HepG2 (cell line): Measurements from ENCODE around the gene ANKZF1. TPM values are rescaled to one million over a fixed set of nuclear protein-coding genes. Genes with fewer than 3 reads are reported as not detected.
A peak's percentile ranks its signal among the peaks of the same experiment; 100 is the strongest.

ENCODE experiments used
- ATAC-seq: fragments of 200-7000 bp; cut with Tn5 transposase; 3 replicates; pipeline ENCODE4 v1.9.1; 2020; ENCODE audit warnings: mild to moderate bottlenecking, moderate library complexity
- BruUV-seq: library from RNA; stranded (reverse); fragments of 400-500 nt; replicated peaks from 2 replicates; lab custom pipeline; 2021; lab: Mats Ljungman, UMichigan
- CTCF ChIA-PET: fragments of 300-600 bp; formaldehyde crosslinking; extraction: SDS; loops from one replicate; lab custom pipeline; 2021; ENCODE audit warnings: low total read pairs, inconsistent platforms, low intra/inter-chr PET ratio; lab: Yijun Ruan, JAX
- POLR2A ChIA-PET: fragments of 350-600 bp; sonication (Branson Sonifier 250); formaldehyde crosslinking; loops from one replicate; lab custom pipeline; 2020; ENCODE audit warnings: antibody characterized with exemption, inconsistent platforms; lab: Yijun Ruan, JAX
- DNase-seq: peaks from one replicate; pipeline ENCODE4 v3.0.0-alpha.2; 2015; ENCODE audit warnings: low spot score
- FAIRE-seq: peaks from 3 replicates; lab custom pipeline; 2011; peaks lifted over from hg19 to GRCh38; lab: Jason Lieb, UNC
- H2AFZ ChIP-seq: one replicate; pipeline ENCODE4 v1.6.1; 2011; ENCODE audit warnings: low read length, inconsistent platforms
- H3K27ac ChIP-seq: fragments of 300-600 bp; 3 replicates; pipeline ENCODE4 v1.8.0; 2011; ENCODE audit warnings: mixed run types, mild to moderate bottlenecking, mixed read lengths, low read length, inconsistent platforms; ENCODE audit not compliant: insufficient read depth; ENCODE audit errors: extremely low read length
- H3K27me3 ChIP-seq, 2 experiments: fragments of 200-600 bp in 1 of 2; 2 replicates in 1 of 2; 3 replicates in 1 of 2; pipeline versions ENCODE4 v1.6.0 to v1.8.0; 2011; ENCODE audit warnings: low read length in 2 of 2, mild to moderate bottlenecking in 2 of 2, moderate library complexity in 2 of 2, inconsistent platforms in 1 of 2; ENCODE audit not compliant: insufficient read depth in 2 of 2, control insufficient read depth in 1 of 2
- H3K36me3 ChIP-seq, 2 experiments: fragments of 200-600 bp in 1 of 2; replicated peaks in 1 of 2; 2 replicates in 1 of 2; 3 replicates in 1 of 2; pipeline versions ENCODE4 v1.5.1 to v1.8.0; 2011; ENCODE audit warnings: low read length in 2 of 2, inconsistent platforms in 1 of 2; ENCODE audit not compliant: insufficient read depth in 2 of 2, control insufficient read depth in 1 of 2
- H3K4me1 ChIP-seq: 2 replicates; pipeline ENCODE4 v1.5.1; 2012; ENCODE audit warnings: low read length, inconsistent platforms; ENCODE audit not compliant: insufficient read depth
- H3K4me2 ChIP-seq: 2 replicates; pipeline ENCODE4 v1.6.0; 2011; ENCODE audit warnings: low read depth, low read length, inconsistent platforms
- H3K4me3 ChIP-seq, 3 experiments: fragments of 200-600 bp in 1 of 3; sonication (generic), shearing (Covaris generic) in 1 of 3; replicated peaks in 1 of 3; 2 replicates each; pipeline ENCODE4 v1.5.1; 2011 to 2016; ENCODE audit warnings: low read length in 3 of 3, inconsistent platforms in 2 of 3, low read depth in 2 of 3, mild to moderate bottlenecking in 2 of 3, control low read depth in 1 of 3, mixed read lengths in 1 of 3; ENCODE audit not compliant: insufficient read depth in 1 of 3
- H3K79me2 ChIP-seq: one replicate; pipeline ENCODE4 v1.6.1; 2011; ENCODE audit warnings: low read length, inconsistent platforms; ENCODE audit not compliant: insufficient read depth
- H3K9ac ChIP-seq: 2 replicates; pipeline ENCODE4 v1.6.0; 2011; ENCODE audit warnings: mild to moderate bottlenecking, low read depth, low read length, inconsistent platforms; ENCODE audit not compliant: insufficient read depth
- H3K9me3 ChIP-seq: 2 replicates; pipeline ENCODE4 v1.5.1; 2012; ENCODE audit warnings: mild to moderate bottlenecking, low read length
- H4K20me1 ChIP-seq: 2 replicates; pipeline ENCODE4 v1.6.0; 2011; ENCODE audit warnings: inconsistent platforms, mild to moderate bottlenecking, low read length, moderate library complexity; ENCODE audit not compliant: insufficient read depth
- NR2C2 ChIP-seq: sonication (generic); formaldehyde crosslinking; IDR thresholded peaks from 2 replicates; pipeline ENCODE4 v1.4.0; 2020; ENCODE audit warnings: missing genetic modification reagents, mild to moderate bottlenecking, moderate library complexity, borderline replicate concordance
- RBM22 ChIP-seq: fragments of 200-400 bp; formaldehyde crosslinking; optimal IDR thresholded peaks from 2 replicates; pipeline ENCODE3; 2017; ENCODE audit warnings: mild to moderate bottlenecking, low read length, moderate library complexity
- SNRNP70 ChIP-seq: fragments of 200-400 bp; formaldehyde crosslinking; IDR thresholded peaks from 2 replicates; pipeline ENCODE4 v1.6.1; 2017; ENCODE audit warnings: mild to moderate bottlenecking, low read depth, low read length, moderate library complexity
- ZNF143 ChIP-seq: sonication (generic); formaldehyde crosslinking; IDR thresholded peaks from 2 replicates; pipeline ENCODE4 v1.4.0; 2020; ENCODE audit warnings: missing genetic modification reagents
- ZNF770 ChIP-seq: sonication (generic); formaldehyde crosslinking; IDR thresholded peaks from 2 replicates; pipeline ENCODE4 v1.5.0; 2020; ENCODE audit warnings: mild to moderate bottlenecking, missing genetic modification reagents
- WGBS: methylation state at CpG from one replicate; pipeline ENCODE4 v1.1.6; 2017; ENCODE audit warnings: low lambda C conversion rate; 5-methylcytosine and 5-hydroxymethylcytosine counted together
- in situ Hi-C: cut with HindIII; loops from 2 replicates; pipeline ENCODE4 v1.10.0; 2017; ENCODE audit warnings: low pct_unique_long_range_greater_than_20kb; ENCODE audit not compliant: extremely low pct_ligation_motif_present
- intact Hi-C: fragments of 100-400 bp; cut with micrococcal nuclease; formaldehyde crosslinking; loops from one replicate; pipeline ENCODE4 v1.10.0; 2022; ENCODE audit not compliant: unreplicated experiment
- polyA plus RNA-seq, 8 experiments: library from polyadenylated mRNA; depleted of rRNA in 3 of 8; stranded (reverse) in 7 of 8; unstranded in 1 of 8; fragments of >200 nt; fragmentation: Illumina TruSeq in 4 of 8; extraction: Trizol in 4 of 8; gene quantifications; 2 replicates each; pipeline versions ENCODE4 v1.2.1 to v1.2.3, GENCODE V29; 2011 to 2016; ENCODE audit warnings: low read depth in 4 of 8, missing spikeins in 1 of 8, mixed read lengths in 1 of 8; ENCODE audit not compliant: insufficient read depth in 1 of 8
- total RNA-seq, 5 experiments: library from RNA; depleted of rRNA; stranded (reverse); fragments of >200 nt; fragmentation: Illumina TruSeq; extraction: Trizol; gene quantifications; 2 replicates each; pipeline ENCODE4 v1.2.3, GENCODE V29; 2016; ENCODE audit warnings: low read depth in 1 of 5
- TF ChIP-seq, protein P1 (sequence below): sonication (generic); formaldehyde crosslinking; IDR thresholded peaks from 2 replicates; pipeline ENCODE4 v1.4.0; 2020; ENCODE audit warnings: mild to moderate bottlenecking, missing genetic modification reagents

ANKZF1 gene
- total and polyA plus RNA-seq, 2 of the 13 experiments (the other 11 are each of a cell fraction or from before 2014, with no cell fraction given), result 25.3 to 128 TPM

DNA sequence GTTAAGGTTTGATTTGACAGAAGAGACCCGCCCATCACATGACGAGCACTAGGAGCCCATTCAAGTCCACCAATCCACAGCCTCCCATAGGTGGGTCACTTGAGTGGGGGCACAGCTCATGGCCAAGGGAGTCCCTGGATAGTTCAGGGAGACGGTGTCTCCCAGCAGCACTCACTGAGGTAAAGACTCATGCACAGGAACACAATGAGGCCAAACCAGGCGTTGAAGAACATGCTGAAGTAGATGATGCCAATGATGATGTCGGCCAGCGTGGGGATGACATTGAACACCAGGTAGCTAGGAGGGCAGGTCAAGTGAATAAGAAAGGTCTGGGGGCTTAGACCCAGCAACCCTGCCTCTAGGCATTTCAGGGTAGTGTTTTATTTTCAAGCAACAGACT lies 14.8 kb upstream of the ANKZF1 start:
- Histone ChIP-seq H3K27ac (no peak overlapping the region), H3K27me3 (no peaks in the 10 kb centered on the region), H3K79me2 (peaks cover 11% of the 10 kb centered on the region), H3K4me1 (peaks cover 61% of the 10 kb centered on the region), H3K9ac (no peak overlapping the region), H3K4me3 (no peak overlapping the region), H3K9me3 (no peaks in the 10 kb centered on the region), H4K20me1 (no peaks in the 10 kb centered on the region), H3K36me3 (peaks cover 36 to 59% of the 10 kb centered on the region in 2 experiments), H3K4me2 (no peak overlapping the region), H2AFZ (no peak overlapping the region)
- ATAC-seq, result no peak
- intact Hi-C loops, result no loop called here
- WGBS, result 96% methylated on average over 6 of the region's 6 CpGs
- in situ Hi-C loops, result no loop called here
- ChIA-PET POLR2A (interaction anchor here (1.0 to 6.2 kb wide), 3 partner anchors 7 to 34 kb away, joined by 3 to 196 read pairs (median 65); partner anchors contain the start of genes GLB1L, STK16 and ZFAND2B), CTCF (no interaction called here)
- DNase-seq, result no peak
- no peak for FAIRE-seq
- TF ChIP-seq RBM22 (peak; percentile 40), ZNF143 (no peak)
- BruUV-seq, result no TSS peak

GRCh38 chr2:219215871-219216534 lies 13.6 kb upstream of the ANKZF1 start:
- DNase-seq, result no peak
- 96% methylated on average over 27 of the region's 27 CpGs for WGBS
- H3K36me3 ChIP-seq, result peaks cover 39 to 57% of the 10 kb centered on the region in 2 experiments
- no peak overlapping the region for H3K27ac ChIP-seq
- H3K4me2 ChIP-seq, result peak overlapping the region; percentile 99
- H3K4me3 ChIP-seq, result no peak overlapping the region
- H4K20me1 ChIP-seq, result no peaks in the 10 kb centered on the region
- no TSS peak for BruUV-seq
- in situ Hi-C loops (no loop called here), intact Hi-C loops (no loop called here)
- ATAC-seq, result no peak
- ChIA-PET CTCF (no interaction called here), POLR2A (interaction anchor here (1.0 to 6.2 kb wide), 7 partner anchors 8 to 79 kb away, joined by 3 to 196 read pairs (median 15); partner anchors contain the start of genes CNPPD1, GLB1L, STK16 and ZFAND2B)
- H3K27me3 ChIP-seq, result no peaks in the 10 kb centered on the region
- H3K9me3 ChIP-seq, result no peaks in the 10 kb centered on the region
- peaks cover 11% of the 10 kb centered on the region for H3K79me2 ChIP-seq
- no peak overlapping the region for H2AFZ ChIP-seq
- peaks cover 49% of the 10 kb centered on the region for H3K4me1 ChIP-seq
- H3K9ac ChIP-seq, result no peak overlapping the region
- no peak for FAIRE-seq
- TF ChIP-seq ZNF770 (CRISPR knock-in tag) (no peak), SNRNP70 (no peak), NR2C2 (CRISPR knock-in tag) (0 out of 2 replicates have a peak, but pooled peaks have one; percentile 0)
- TF ChIP-seq, protein P1, sequence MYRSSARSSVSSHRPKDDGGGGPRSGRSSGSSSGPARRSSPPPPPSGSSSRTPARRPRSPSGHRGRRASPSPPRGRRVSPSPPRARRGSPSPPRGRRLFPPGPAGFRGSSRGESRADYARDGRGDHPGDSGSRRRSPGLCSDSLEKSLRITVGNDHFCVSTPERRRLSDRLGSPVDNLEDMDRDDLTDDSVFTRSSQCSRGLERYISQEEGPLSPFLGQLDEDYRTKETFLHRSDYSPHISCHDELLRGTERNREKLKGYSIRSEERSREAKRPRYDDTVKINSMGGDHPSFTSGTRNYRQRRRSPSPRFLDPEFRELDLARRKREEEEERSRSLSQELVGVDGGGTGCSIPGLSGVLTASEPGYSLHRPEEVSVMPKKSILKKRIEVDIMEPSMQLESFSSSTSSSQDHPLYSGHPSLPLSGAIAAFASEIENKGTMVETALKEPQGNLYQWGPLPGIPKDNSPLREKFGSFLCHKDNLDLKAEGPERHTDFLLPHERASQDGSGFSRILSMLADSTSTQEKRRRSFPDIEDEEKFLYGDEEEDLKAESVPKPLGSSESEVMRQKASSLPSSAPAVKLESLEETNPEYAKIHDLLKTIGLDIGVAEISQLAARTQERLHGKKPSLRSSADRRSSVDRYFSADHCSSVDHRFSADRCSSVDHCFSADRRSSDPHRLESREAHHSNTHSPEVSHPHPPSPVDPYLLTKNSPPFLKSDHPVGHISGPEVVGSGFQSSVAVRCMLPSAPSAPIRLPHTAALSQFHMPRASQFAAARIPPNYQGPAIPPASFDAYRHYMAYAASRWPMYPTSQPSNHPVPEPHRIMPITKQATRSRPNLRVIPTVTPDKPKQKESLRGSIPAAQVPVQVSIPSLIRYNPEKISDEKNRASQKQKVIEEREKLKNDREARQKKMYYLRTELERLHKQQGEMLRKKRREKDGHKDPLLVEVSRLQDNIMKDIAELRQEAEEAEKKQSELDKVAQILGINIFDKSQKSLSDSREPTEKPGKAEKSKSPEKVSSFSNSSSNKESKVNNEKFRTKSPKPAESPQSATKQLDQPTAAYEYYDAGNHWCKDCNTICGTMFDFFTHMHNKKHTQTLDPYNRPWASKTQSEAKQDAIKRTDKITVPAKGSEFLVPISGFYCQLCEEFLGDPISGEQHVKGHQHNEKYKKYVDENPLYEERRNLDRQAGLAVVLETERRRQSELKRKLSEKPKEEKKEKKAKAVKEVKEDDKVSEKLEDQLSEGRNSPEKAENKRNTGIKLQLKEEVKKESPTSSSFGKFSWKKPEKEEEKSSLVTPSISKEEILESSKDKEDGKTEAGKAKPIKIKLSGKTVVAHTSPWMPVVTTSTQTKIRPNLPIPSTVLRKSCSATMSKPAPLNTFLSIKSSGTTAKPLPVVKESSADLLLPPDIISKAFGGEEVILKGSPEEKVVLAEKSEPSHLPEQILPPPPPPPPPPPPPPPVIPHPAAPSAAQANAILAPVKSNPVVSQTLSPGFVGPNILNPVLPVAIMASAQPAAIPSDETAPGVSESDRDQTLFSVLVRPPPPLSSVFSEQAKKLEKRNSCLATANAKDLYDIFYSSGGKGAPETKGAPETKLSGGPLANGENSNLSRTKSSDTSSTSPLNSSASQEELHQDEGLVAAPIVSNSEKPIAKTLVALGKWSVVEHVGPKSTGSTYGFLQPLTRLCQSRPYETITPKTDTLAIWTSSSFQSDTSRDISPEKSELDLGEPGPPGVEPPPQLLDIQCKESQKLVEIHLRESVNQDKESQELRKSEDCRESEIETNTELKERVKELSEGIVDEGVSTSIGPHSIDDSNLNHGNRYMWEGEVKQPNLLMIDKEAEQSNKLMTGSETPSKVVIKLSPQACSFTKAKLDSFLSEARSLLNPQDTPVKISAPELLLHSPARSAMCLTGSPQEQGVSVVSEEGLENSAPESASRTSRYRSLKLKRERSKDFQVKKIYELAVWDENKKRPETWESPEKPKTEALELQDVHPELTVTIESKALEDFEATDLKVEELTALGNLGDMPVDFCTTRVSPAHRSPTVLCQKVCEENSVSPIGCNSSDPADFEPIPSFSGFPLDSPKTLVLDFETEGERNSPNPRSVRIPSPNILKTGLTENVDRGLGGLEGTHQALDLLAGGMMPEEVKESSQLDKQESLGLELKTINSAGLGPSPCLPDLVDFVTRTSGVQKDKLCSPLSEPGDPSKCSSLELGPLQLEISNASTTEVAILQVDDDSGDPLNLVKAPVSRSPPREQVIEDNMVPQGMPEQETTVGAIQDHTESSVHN (CRISPR knock-in tag), result 0 out of 2 replicates have a peak, but pooled peaks have one; percentile 42
